IMR-90 (cell line): ENCODE results near the gene RNF31. TPM values are rescaled to one million over a fixed set of nuclear protein-coding genes. Genes with fewer than 3 reads are reported as not detected.

Experiments
- ATAC-seq: fragments of 200-7000 bp; cut with Tn5 transposase; 2 replicates; pipeline ENCODE4 v1.9.1; 2020; ENCODE audit warnings: low read depth, mild to moderate bottlenecking, moderate library complexity
- BruUV-seq: library from RNA; stranded (reverse); fragments of 400-500 nt; replicated peaks from 2 replicates; lab custom pipeline; 2021; lab: Mats Ljungman, UMichigan
- CTCF ChIA-PET: fragments of 300-600 bp; formaldehyde crosslinking; extraction: SDS; loops from one replicate; lab custom pipeline; 2021; ENCODE audit warnings: antibody characterized with exemption; lab: Yijun Ruan, JAX
- POLR2A ChIA-PET: fragments of 300-600 bp; sonication (Branson Sonifier 250); formaldehyde crosslinking; loops from one replicate; lab custom pipeline; 2022; ENCODE audit warnings: antibody characterized with exemption; ENCODE audit not compliant: unreplicated experiment; lab: Charles Lee
- DNase-seq: peaks from one replicate; pipeline ENCODE4 v3.0.0; 2013
- H2AFZ ChIP-seq: replicated peaks from 2 replicates; pipeline ENCODE3; 2013; ENCODE audit warnings: low read length, mild to moderate bottlenecking; ENCODE audit not compliant: poor library complexity
- H2AK5ac ChIP-seq: 2 replicates; pipeline ENCODE4 v1.6.1; 2013; ENCODE audit warnings: low read depth, low read length, inconsistent platforms
- H2AK9ac ChIP-seq: replicated peaks from 2 replicates; pipeline ENCODE3; 2013; ENCODE audit warnings: mild to moderate bottlenecking, low read depth, low read length, moderate library complexity; ENCODE audit not compliant: poor library complexity
- H2BK120ac ChIP-seq: 2 replicates; pipeline ENCODE4 v1.6.1; 2013; ENCODE audit warnings: low read depth, low read length, inconsistent platforms
- H2BK15ac ChIP-seq: 3 replicates; pipeline ENCODE4 v1.6.1; 2013; ENCODE audit warnings: low read depth, low read length, inconsistent platforms
- H2BK20ac ChIP-seq: 2 replicates; pipeline ENCODE4 v1.6.1; 2013; ENCODE audit warnings: low read depth, mild to moderate bottlenecking, inconsistent platforms, low read length, moderate library complexity
- H2BK5ac ChIP-seq: 2 replicates; pipeline ENCODE4 v1.6.1; 2013; ENCODE audit warnings: mild to moderate bottlenecking, low read depth, low read length, inconsistent platforms; ENCODE audit not compliant: poor library complexity, severe bottlenecking
- H3K14ac ChIP-seq: replicated peaks from 2 replicates; pipeline ENCODE4 v1.6.1; 2013; ENCODE audit warnings: low read depth, low read length, inconsistent platforms
- H3K18ac ChIP-seq: 2 replicates; pipeline ENCODE4 v1.6.1; 2013; ENCODE audit warnings: low read depth, low read length, control low read depth
- H3K23ac ChIP-seq: 2 replicates; pipeline ENCODE4 v1.6.1; 2013; ENCODE audit warnings: low read depth, low read length, inconsistent platforms
- H3K27ac ChIP-seq: 2 replicates; pipeline ENCODE4 v1.5.1; 2013; ENCODE audit warnings: mild to moderate bottlenecking, control low read depth, low read length; ENCODE audit not compliant: insufficient read depth
- H3K27me3 ChIP-seq: 2 replicates; pipeline ENCODE4 v1.6.1; 2013; ENCODE audit warnings: low read length; ENCODE audit not compliant: control insufficient read depth, insufficient read depth
- H3K36me3 ChIP-seq: 2 replicates; pipeline ENCODE4 v1.6.1; 2013; ENCODE audit warnings: low read length, mixed read lengths; ENCODE audit not compliant: control insufficient read depth, insufficient read depth
- H3K4ac ChIP-seq: 2 replicates; pipeline ENCODE4 v1.6.1; 2013; ENCODE audit warnings: low read depth, low read length, inconsistent platforms
- H3K4me1 ChIP-seq: 2 replicates; pipeline ENCODE4 v1.6.1; 2013; ENCODE audit warnings: low read length, mixed read lengths; ENCODE audit not compliant: control insufficient read depth, insufficient read depth
- H3K4me2 ChIP-seq: 2 replicates; pipeline ENCODE4 v1.6.1; 2013; ENCODE audit warnings: low read depth, mild to moderate bottlenecking, control low read depth, low read length, moderate library complexity
- H3K4me3 ChIP-seq: 2 replicates; pipeline ENCODE4 v1.5.1; 2013; ENCODE audit warnings: low read depth, mild to moderate bottlenecking, control low read depth, low read length, moderate library complexity; ENCODE audit not compliant: insufficient read depth
- H3K56ac ChIP-seq: 2 replicates; pipeline ENCODE4 v1.6.1; 2013; ENCODE audit warnings: low read length, inconsistent platforms; ENCODE audit not compliant: insufficient read depth; ENCODE audit errors: extremely low read depth
- H3K79me1 ChIP-seq, 2 experiments: 2 replicates each; pipeline ENCODE4 v1.6.1; 2013; ENCODE audit warnings: low read length in 2 of 2, inconsistent platforms in 1 of 2, low read depth in 1 of 2
- H3K9ac ChIP-seq: 2 replicates; pipeline ENCODE4 v1.6.1; 2013; ENCODE audit warnings: low read depth, low read length, control low read depth
- H3K9me1 ChIP-seq: 2 replicates; pipeline ENCODE4 v1.6.1; 2013; ENCODE audit warnings: low read length, inconsistent platforms; ENCODE audit not compliant: insufficient read depth
- H3K9me3 ChIP-seq: 2 replicates; pipeline ENCODE4 v1.6.1; 2013; ENCODE audit warnings: low read length; ENCODE audit not compliant: control insufficient read depth, insufficient read depth
- H4K20me1 ChIP-seq: 2 replicates; pipeline ENCODE4 v1.6.1; 2013; ENCODE audit warnings: low read length, inconsistent platforms; ENCODE audit not compliant: insufficient read depth
- H4K5ac ChIP-seq: 2 replicates; pipeline ENCODE4 v1.6.1; 2013; ENCODE audit warnings: mild to moderate bottlenecking, low read depth, low read length, control low read depth
- H4K8ac ChIP-seq, 2 experiments: 2 replicates each; pipeline ENCODE4 v1.6.1; 2013; ENCODE audit warnings: low read depth in 2 of 2, low read length in 2 of 2, control low read depth in 1 of 2, inconsistent platforms in 1 of 2
- H4K91ac ChIP-seq: 2 replicates; pipeline ENCODE4 v1.6.1; 2013; ENCODE audit warnings: low read depth, low read length, inconsistent platforms; ENCODE audit not compliant: insufficient read depth
- CEBPB ChIP-seq: IDR thresholded peaks from 2 replicates; pipeline ENCODE4 v1.6.1; 2012; ENCODE audit warnings: low read depth, low read length, improper control_type of control experiment
- CHD1 ChIP-seq: IDR thresholded peaks from 2 replicates; pipeline ENCODE4 v1.6.1; 2012; ENCODE audit warnings: low read depth, low read length, improper control_type of control experiment
- FOS ChIP-seq: fragments of 150-350 bp; IDR thresholded peaks from 2 replicates; pipeline ENCODE4 v1.6.1; 2016; ENCODE audit warnings: low read depth, low read length
- MXI1 ChIP-seq: IDR thresholded peaks from 2 replicates; pipeline ENCODE4 v1.6.1; 2012; ENCODE audit warnings: low read depth, mild to moderate bottlenecking, low read length, moderate library complexity, borderline replicate concordance
- NFE2L2 ChIP-seq: fragments of 150-350 bp; IDR thresholded peaks from 2 replicates; pipeline ENCODE4 v1.6.1; 2016; ENCODE audit warnings: low read depth, mild to moderate bottlenecking, low read length
- POLR2A ChIP-seq: IDR thresholded peaks from 2 replicates; pipeline ENCODE4 v1.6.1; 2012; ENCODE audit warnings: mild to moderate bottlenecking, low read depth, low read length
- RAD21 ChIP-seq: IDR thresholded peaks from 2 replicates; pipeline ENCODE4 v1.6.1; 2012; ENCODE audit warnings: low read length, improper control_type of control experiment
- SMC3 ChIP-seq: fragments of 150-350 bp; IDR thresholded peaks from 2 replicates; pipeline ENCODE4 v1.6.1; 2016; ENCODE audit warnings: low read depth, mild to moderate bottlenecking, antibody characterized with exemption, low read length, moderate library complexity
- WGBS, 2 experiments: methylation state at CpG; one replicate each; pipeline versions ENCODE4 v1.1.5 to v1.1.7; 2013; ENCODE audit warnings: missing lambda C conversion rate in 2 of 2; ENCODE audit not compliant: insufficient read length in 1 of 2; ENCODE audit errors: extremely low coverage in 2 of 2; 5-methylcytosine and 5-hydroxymethylcytosine counted together
- dilution Hi-C: fragments of 300-500 bp; cut with HindIII; formaldehyde crosslinking; loops from one replicate; pipeline ENCODE4 v1.14.3; 2018; ENCODE audit warnings: low sequenced_read_pairs; ENCODE audit not compliant: unreplicated experiment
- in situ Hi-C: fragments of 300-500 bp; cut with MboI; formaldehyde crosslinking; loops from 3 replicates; pipeline ENCODE4 v1.14.3; 2019; ENCODE audit warnings: low sequenced_read_pairs, inconsistent platforms, mixed read lengths
- intact Hi-C: fragments of 100-400 bp; cut with micrococcal nuclease; formaldehyde crosslinking; loops from 2 replicates; pipeline ENCODE4 v1.10.0; 2022
- polyA plus RNA-seq, 3 experiments: library from polyadenylated mRNA; depleted of rRNA; stranded (reverse); fragments of >200 nt; gene quantifications; 2 replicates each; pipeline ENCODE4 v1.2.3, GENCODE V29; 2012; ENCODE audit warnings: low replicate concordance in 1 of 3
- total RNA-seq: library from RNA; depleted of rRNA; stranded (reverse); fragments of >200 nt; gene quantifications from 2 replicates; pipeline ENCODE4 v1.2.3, GENCODE V29; 2012
- TF ChIP-seq, protein P1 (sequence below): fragments of 150-350 bp; IDR thresholded peaks from 2 replicates; pipeline ENCODE4 v1.6.1; 2017; ENCODE audit warnings: mild to moderate bottlenecking, antibody characterized with exemption, low read length, low read depth

RNF31 gene
- total and polyA plus RNA-seq, 2 of the 4 experiments (the other 2 are of a cell fraction): 31.6 to 37.5 TPM

DNA sequence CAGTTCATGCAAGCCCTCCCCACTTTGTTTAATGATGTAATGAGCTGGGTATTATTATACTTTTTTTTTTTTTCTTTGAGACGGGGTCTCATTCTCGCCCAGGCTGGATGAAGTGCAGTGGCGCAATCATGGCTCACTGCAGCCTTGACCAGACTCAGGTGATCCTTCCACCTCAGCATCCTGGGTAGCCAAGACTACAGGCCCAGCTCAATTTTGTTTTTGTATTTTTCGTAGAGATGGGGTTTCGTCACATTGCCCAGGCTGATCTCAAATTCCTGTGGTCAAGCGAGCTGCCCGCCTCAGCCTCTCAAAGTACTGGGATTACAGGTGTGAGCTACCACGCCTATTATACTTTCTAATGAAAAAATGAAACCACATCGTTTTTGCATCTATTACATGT, 37.2 kb upstream of the RNF31 start:
- intact Hi-C loops (no loop called here), dilution Hi-C loops (no loop called here)

More for the DNA sequence above, 37.2 kb upstream of the RNF31 start:
- H2AFZ ChIP-seq: no peak overlapping the region
- no peak overlapping the region for H2AK9ac ChIP-seq
- H4K8ac ChIP-seq: no peak overlapping the region
- H2BK15ac ChIP-seq: no peak overlapping the region
- H3K79me1 ChIP-seq: no peaks in the 10 kb centered on the region
- H4K91ac ChIP-seq: no peak overlapping the region
- H3K23ac ChIP-seq: no peak overlapping the region
- TF ChIP-seq POLR2A (no peak), CEBPB (no peak), MXI1 (no peak), RAD21 (no peak), SMC3 (no peak), FOS (no peak), NFE2L2 (no peak), CHD1 (no peak)
- TF ChIP-seq, protein P1, sequence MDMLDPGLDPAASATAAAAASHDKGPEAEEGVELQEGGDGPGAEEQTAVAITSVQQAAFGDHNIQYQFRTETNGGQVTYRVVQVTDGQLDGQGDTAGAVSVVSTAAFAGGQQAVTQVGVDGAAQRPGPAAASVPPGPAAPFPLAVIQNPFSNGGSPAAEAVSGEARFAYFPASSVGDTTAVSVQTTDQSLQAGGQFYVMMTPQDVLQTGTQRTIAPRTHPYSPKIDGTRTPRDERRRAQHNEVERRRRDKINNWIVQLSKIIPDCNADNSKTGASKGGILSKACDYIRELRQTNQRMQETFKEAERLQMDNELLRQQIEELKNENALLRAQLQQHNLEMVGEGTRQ: no peak
- BruUV-seq: no TSS peak
- H3K4me1 ChIP-seq: no peaks in the 10 kb centered on the region
- no peak overlapping the region for H3K56ac ChIP-seq
- H2BK5ac ChIP-seq: no peak overlapping the region
- no peak overlapping the region for H3K14ac ChIP-seq
- H3K9me1 ChIP-seq: no peaks in the 10 kb centered on the region
- H3K4me3 ChIP-seq: no peak overlapping the region
- H3K27ac ChIP-seq: no peak overlapping the region
- H3K36me3 ChIP-seq: no peaks in the 10 kb centered on the region
- no peak overlapping the region for H3K4me2 ChIP-seq
- in situ Hi-C loops: no loop called here
- CTCF ChIA-PET: interaction anchor here (0.7 to 3.9 kb wide), 2 partner anchors 52 to 176 kb away, joined by 7 to 41 read pairs; no protein-coding TSS in a partner anchor
- H2BK120ac ChIP-seq: no peak overlapping the region
- WGBS, 2 experiments: 80% methylated on average over 1 of the region's 9 CpGs; no CpG with 5 or more reads in 1 of the 2 experiments
- no peak overlapping the region for H3K18ac ChIP-seq
- no peak overlapping the region for H3K4ac ChIP-seq
- POLR2A ChIA-PET: no interaction called here
- no peak overlapping the region for H3K9ac ChIP-seq
- H2AK5ac ChIP-seq: no peak overlapping the region
- no peaks in the 10 kb centered on the region for H3K9me3 ChIP-seq
- H2BK20ac ChIP-seq: no peak overlapping the region
- no peak for DNase-seq
- no peaks in the 10 kb centered on the region for H3K27me3 ChIP-seq
- H4K5ac ChIP-seq: no peak overlapping the region
- ATAC-seq: no peak
- H4K20me1 ChIP-seq: no peaks in the 10 kb centered on the region
